Sigmoid colon (tissue), 4 donors: ENCODE data around the gene PTGDR2.

Source experiments
- CTCF ChIP-seq, 4 experiments: fragments of 450-650 bp in 3 of 4; fragments of 200-600 bp in 1 of 4; IDR thresholded peaks; one replicate each; pipeline ENCODE4 v1.5.1; 2016 to 2019; ENCODE audit warnings: antibody characterized with exemption in 4 of 4, mild to moderate bottlenecking in 3 of 4, moderate library complexity in 2 of 4
- EP300 ChIP-seq, 4 donors: sonication (generic); formaldehyde crosslinking; IDR thresholded peaks; one replicate each; pipeline ENCODE4 v1.6.1; 2017; ENCODE audit warnings: antibody characterized with exemption in 4 of 4
- POLR2AphosphoS5 ChIP-seq, 4 donors: sonication (generic); formaldehyde crosslinking; IDR thresholded peaks; one replicate each; pipeline ENCODE4 v1.6.1; 2017; ENCODE audit warnings: antibody characterized with exemption in 4 of 4

GRCh38 chr11:60860943-60861342 lies 5.2 kb upstream of the PTGDR2 start:
- TF ChIP-seq CTCF (IDR thresholded peaks at IDR 0.05) (no peak), EP300 (IDR thresholded peaks at IDR 0.05) (no peak), POLR2AphosphoS5 (IDR thresholded peaks at IDR 0.05) (no peak)
